Thoracic aorta (tissue), 2 donors: Measurements from ENCODE around the gene HOGA1. TPM values are rescaled to one million over a fixed set of nuclear protein-coding genes. Genes with fewer than 3 reads are reported as not detected.
A peak's percentile ranks its signal among the peaks of the same experiment; 100 is the strongest.

ENCODE experiments used
- ATAC-seq: fragments of 150-250 bp; one replicate; pipeline ENCODE4 v1.8.0; 2017; ENCODE audit warnings: low read depth; ENCODE audit not compliant: insufficient number of reproducible peaks, low FRiP score
- DNase-seq: peaks from one replicate; pipeline ENCODE4 v3.0.0-alpha.2; 2020; ENCODE audit warnings: low spot score
- H3K27ac ChIP-seq, 2 donors: fragments of 200-600 bp; sonication (generic); 1 replicate in 1 of 2; 2 replicates in 1 of 2; pipeline ENCODE4 v1.5.1; 2016; ENCODE audit warnings: mild to moderate bottlenecking in 2 of 2, moderate library complexity in 2 of 2
- H3K27me3 ChIP-seq: fragments of 200-600 bp; sonication (generic); replicated peaks from 2 replicates; pipeline ENCODE4 v1.6.0; 2016; ENCODE audit warnings: mild to moderate bottlenecking; ENCODE audit not compliant: insufficient read depth
- H3K36me3 ChIP-seq: fragments of 200-600 bp; sonication (generic); one replicate; pipeline ENCODE4 v1.5.1; 2016
- H3K4me1 ChIP-seq, 2 donors: fragments of 200-600 bp; sonication (generic); 1 replicate in 1 of 2; 2 replicates in 1 of 2; pipeline versions ENCODE4 v1.5.1 to v1.6.0; 2016; ENCODE audit warnings: low read depth in 2 of 2, mild to moderate bottlenecking in 1 of 2; ENCODE audit not compliant: control insufficient read depth in 1 of 2
- H3K4me3 ChIP-seq: fragments of 200-600 bp; sonication (generic); 2 replicates; pipeline ENCODE4 v1.5.1; 2016; ENCODE audit warnings: mild to moderate bottlenecking
- H3K9me3 ChIP-seq: fragments of 200-600 bp; sonication (generic); 2 replicates; pipeline ENCODE4 v1.5.1; 2016
- CTCF ChIP-seq: fragments of 200-600 bp; sonication (generic); IDR thresholded peaks from one replicate; pipeline ENCODE4 v1.5.1; 2019; ENCODE audit warnings: antibody characterized with exemption
- total RNA-seq, 2 donors: library from RNA; depleted of rRNA; stranded (reverse); fragments of >200 nt; gene quantifications; one replicate each; pipeline versions ENCODE4 v1.1.0 to v1.2.3, GENCODE V29; 2016

HOGA1 gene
- total RNA-seq, 2 donors from 2014 or later: 7.0 to 12.3 TPM

- no peak for DNase-seq
- Histone ChIP-seq H3K4me3 (no peak overlapping the region), H3K36me3 (no peaks in the 10 kb centered on the region), H3K9me3 (no peaks in the 10 kb centered on the region), H3K27me3 (no peaks in the 10 kb centered on the region), H3K4me1 (peaks cover 3 to 27% of the 10 kb centered on the region in 2 donors), H3K27ac (no peak overlapping the region)
- TF ChIP-seq CTCF: no peak
- ATAC-seq: no peak
These were observed 3.0 kb downstream of the HOGA1 start for GRCh38 chr10:97587183-97587582.

- H3K9me3 ChIP-seq: no peaks in the 10 kb centered on the region
- no peaks in the 10 kb centered on the region for H3K27me3 ChIP-seq
- no peak within 1 kb of the TSS for H3K4me3 ChIP-seq
- H3K4me1 ChIP-seq: peaks cover 11 to 35% of the 10 kb centered on the region in 2 donors
- DNase-seq (no peak), ATAC-seq (no peak)
- TF ChIP-seq CTCF: no peak
- H3K27ac ChIP-seq: no peak within 1 kb of the TSS
- no peaks in the 10 kb centered on the region for H3K36me3 ChIP-seq
These were observed 5.3 kb downstream of the HOGA1 start, which contains the start of gene C10orf62 for GRCh38 chr10:97589479-97589878. TSS of gene C10orf62 (plus strand) at chr10:97589721. CDS start at chr10:97589898, 177 bp downstream.

- no peak overlapping the region for H3K27ac ChIP-seq
- ATAC-seq (no peak), DNase-seq (no peak)
- peaks cover 10 to 35% of the 10 kb centered on the region in 2 donors for H3K4me1 ChIP-seq
- H3K27me3 ChIP-seq: no peaks in the 10 kb centered on the region
- H3K36me3 ChIP-seq: no peaks in the 10 kb centered on the region
- TF ChIP-seq CTCF: no peak
- no peaks in the 10 kb centered on the region for H3K9me3 ChIP-seq
- H3K4me3 ChIP-seq: no peak overlapping the region
These were observed 6.0 kb downstream of the HOGA1 start for GRCh38 chr10:97590082-97590747.

- TF ChIP-seq CTCF: no peak
These were observed 6.7 kb downstream of the HOGA1 start for GRCh38 chr10:97590748-97591495.

GRCh38 chr10:97593421-97593820 is 9.2 kb downstream of the HOGA1 start:
- Histone ChIP-seq H3K4me1 (peaks cover 34 to 54% of the 10 kb centered on the region in 2 donors), H3K9me3 (no peaks in the 10 kb centered on the region), H3K27ac (peak overlapping the region; percentile 99), H3K36me3 (no peaks in the 10 kb centered on the region), H3K27me3 (no peaks in the 10 kb centered on the region), H3K4me3 (peak overlapping the region; percentile 27)
- no peak for TF ChIP-seq CTCF
- DNase-seq: no peak
- peak; percentile 47 for ATAC-seq

More at GRCh38 chr10:97590748-97591495, 6.7 kb downstream of the HOGA1 start:
- DNase-seq (no peak), ATAC-seq (no peak)
- Histone ChIP-seq H3K27ac (no peak overlapping the region), H3K4me3 (no peak overlapping the region), H3K27me3 (no peaks in the 10 kb centered on the region), H3K9me3 (no peaks in the 10 kb centered on the region), H3K4me1 (peaks cover 16 to 35% of the 10 kb centered on the region in 2 donors), H3K36me3 (no peaks in the 10 kb centered on the region)
